Neural cell (in vitro differentiated cells): ENCODE measurements around the gene ADI1. TPM values are rescaled to one million over a fixed set of nuclear protein-coding genes. Genes with fewer than 3 reads are reported as not detected.

Experiments
- H2AFZ ChIP-seq: fragments of 200-600, 300-800 bp; sonication (generic), shearing (Covaris generic); 2 replicates; pipeline ENCODE4 v1.6.0; 2014; ENCODE audit warnings: low read depth, mild to moderate bottlenecking, antibody characterized with exemption, low read length, moderate library complexity
- H3F3A ChIP-seq: fragments of 200-600 bp; shearing (Covaris generic); 2 replicates; pipeline ENCODE4 v1.6.1; 2016; ENCODE audit warnings: mild to moderate bottlenecking, moderate library complexity, mixed read lengths, antibody characterized with exemption, low read length; ENCODE audit not compliant: insufficient read depth, poor library complexity, severe bottlenecking
- H3K27ac ChIP-seq: fragments of 200-600, 300-800 bp; sonication (generic), shearing (Covaris generic); 2 replicates; pipeline ENCODE4 v1.5.1; 2014; ENCODE audit warnings: mild to moderate bottlenecking, low read length, moderate library complexity
- H3K27me3 ChIP-seq: fragments of 300-800, 200-600 bp; sonication (generic), shearing (Covaris generic); 2 replicates; pipeline ENCODE4 v1.6.0; 2014; ENCODE audit warnings: mild to moderate bottlenecking, low read depth, low read length, moderate library complexity; ENCODE audit not compliant: insufficient read depth
- H3K36me3 ChIP-seq: fragments of 300-800, 200-600 bp; sonication (generic), shearing (Covaris generic); 2 replicates; pipeline ENCODE4 v1.5.1; 2014; ENCODE audit warnings: mild to moderate bottlenecking, antibody characterized with exemption, low read length, moderate library complexity; ENCODE audit not compliant: insufficient read depth
- H3K4me2 ChIP-seq: fragments of 300-800, 200-600 bp; sonication (generic), shearing (Covaris generic); 2 replicates; pipeline ENCODE4 v1.6.0; 2014; ENCODE audit warnings: mild to moderate bottlenecking, low read length
- H3K4me3 ChIP-seq: fragments of 300-800, 200-600 bp; sonication (generic), shearing (Covaris generic); 2 replicates; pipeline ENCODE4 v1.5.1; 2014; ENCODE audit warnings: mild to moderate bottlenecking, low read length, moderate library complexity
- H3K79me2 ChIP-seq: fragments of 200-600 bp; shearing (Covaris generic); replicated peaks from 2 replicates; pipeline ENCODE4 v1.6.0; 2014; ENCODE audit warnings: mild to moderate bottlenecking, low read length, moderate library complexity; ENCODE audit not compliant: insufficient read depth
- H3K9ac ChIP-seq: fragments of 300-800, 200-600 bp; sonication (generic), shearing (Covaris generic); 2 replicates; pipeline ENCODE4 v1.6.1; 2016; ENCODE audit warnings: mild to moderate bottlenecking, low read length, mixed read lengths
- H3K9me2 ChIP-seq: fragments of 200-600 bp; shearing (Covaris generic); 2 replicates; pipeline ENCODE4 v1.6.1; 2016; ENCODE audit warnings: mild to moderate bottlenecking, low read length, mixed read lengths; ENCODE audit not compliant: insufficient read depth
- H3K9me3 ChIP-seq: fragments of 200-600, 300-800 bp; sonication (generic), shearing (Covaris generic); 2 replicates; pipeline ENCODE4 v1.6.1; 2016; ENCODE audit warnings: mild to moderate bottlenecking, mixed run types, low read length, moderate library complexity, mixed read lengths
- H4K20me1 ChIP-seq: fragments of 200-600 bp; shearing (Covaris generic); 2 replicates; pipeline ENCODE4 v1.6.1; 2016; ENCODE audit warnings: mild to moderate bottlenecking, mixed run types; ENCODE audit not compliant: insufficient read depth
- EP300 ChIP-seq: fragments of 450-650 bp; conservative IDR thresholded peaks from 2 replicates; pipeline ENCODE4 v1.6.1; 2014; ENCODE audit warnings: antibody characterized with exemption, mild to moderate bottlenecking, moderate library complexity; ENCODE audit not compliant: poor library complexity, severe bottlenecking
- EZH2 ChIP-seq: fragments of 200-600, 300-800 bp; shearing (Covaris generic), sonication (generic); IDR thresholded peaks from 2 replicates; pipeline ENCODE4 v1.6.1; 2014; ENCODE audit warnings: antibody characterized with exemption, low read length, borderline replicate concordance, mild to moderate bottlenecking; ENCODE audit not compliant: insufficient read depth, poor library complexity, severe bottlenecking
- MXI1 ChIP-seq: fragments of 450-650 bp; conservative IDR thresholded peaks from 2 replicates; pipeline ENCODE4 v1.6.1; 2014; ENCODE audit warnings: antibody characterized with exemption, mild to moderate bottlenecking; ENCODE audit not compliant: poor library complexity, severe bottlenecking
- POLR2AphosphoS5 ChIP-seq: IDR thresholded peaks from 2 replicates; pipeline ENCODE4 v1.6.1; 2012
- RAD21 ChIP-seq: fragments of 450-650 bp; conservative IDR thresholded peaks from 2 replicates; pipeline ENCODE4 v1.6.1; 2014; ENCODE audit warnings: antibody characterized with exemption, mild to moderate bottlenecking, moderate library complexity
- SMC3 ChIP-seq: fragments of 450-650 bp; conservative IDR thresholded peaks from 2 replicates; pipeline ENCODE4 v1.6.1; 2014; ENCODE audit warnings: antibody characterized with exemption, mild to moderate bottlenecking, moderate library complexity; ENCODE audit not compliant: poor library complexity
- TAF1 ChIP-seq: IDR thresholded peaks from 2 replicates; pipeline ENCODE4 v1.6.1; 2012; ENCODE audit warnings: low read depth
- polyA plus RNA-seq: library from polyadenylated mRNA; depleted of rRNA; stranded (reverse); fragments of >200 nt; gene quantifications from 2 replicates; pipeline ENCODE4 v1.2.3, GENCODE V29; 2014
- TF ChIP-seq, protein P1 (sequence below): fragments of 450-650 bp; IDR thresholded peaks from 2 replicates; pipeline ENCODE4 v1.5.1; 2014; ENCODE audit warnings: antibody characterized with exemption, mild to moderate bottlenecking, moderate library complexity; ENCODE audit not compliant: poor library complexity, severe bottlenecking
- TF ChIP-seq, protein P2 (sequence below): IDR thresholded peaks from 2 replicates; pipeline ENCODE4 v1.6.1; 2012; ENCODE audit warnings: borderline replicate concordance

The ADI1 gene
- polyA plus RNA-seq, 1 donor from 2014 or later = 23.9 TPM

DNA sequence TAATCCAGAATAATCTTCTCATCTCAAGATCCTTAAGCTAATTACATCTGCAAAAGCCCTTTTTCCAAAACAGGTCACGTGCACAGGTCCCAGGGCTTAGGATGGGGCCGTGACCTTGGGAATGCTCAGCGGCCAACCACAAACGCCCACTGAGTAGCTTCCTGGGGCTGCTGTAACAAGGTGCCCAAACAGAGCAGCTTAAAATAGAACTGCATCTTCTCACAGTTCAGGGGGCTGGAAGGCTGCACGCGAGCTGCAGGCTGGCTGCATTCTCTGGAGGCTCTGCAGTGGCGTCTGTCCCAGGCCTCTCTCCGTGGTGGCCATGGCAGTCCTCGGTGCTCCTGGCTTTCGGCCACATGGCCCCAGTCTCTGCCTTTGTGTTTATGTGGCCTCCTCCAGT lies 31.9 kb downstream of the ADI1 start:
- no peak overlapping the region for H3K4me2 ChIP-seq
- H3K9me3 ChIP-seq = no peaks in the 10 kb centered on the region
- no peak overlapping the region for H3K9ac ChIP-seq
- no peak overlapping the region for H3K4me3 ChIP-seq
- no peaks in the 10 kb centered on the region for H3K79me2 ChIP-seq
- no peak overlapping the region for H3K27ac ChIP-seq
- no peaks in the 10 kb centered on the region for H4K20me1 ChIP-seq
- H3K9me2 ChIP-seq = no peaks in the 10 kb centered on the region
- H2AFZ ChIP-seq = no peak overlapping the region
- no peaks in the 10 kb centered on the region for H3K27me3 ChIP-seq
- TF ChIP-seq TAF1 = no peak
- H3K36me3 ChIP-seq = no peaks in the 10 kb centered on the region
- no peaks in the 10 kb centered on the region for H3F3A ChIP-seq

DNA sequence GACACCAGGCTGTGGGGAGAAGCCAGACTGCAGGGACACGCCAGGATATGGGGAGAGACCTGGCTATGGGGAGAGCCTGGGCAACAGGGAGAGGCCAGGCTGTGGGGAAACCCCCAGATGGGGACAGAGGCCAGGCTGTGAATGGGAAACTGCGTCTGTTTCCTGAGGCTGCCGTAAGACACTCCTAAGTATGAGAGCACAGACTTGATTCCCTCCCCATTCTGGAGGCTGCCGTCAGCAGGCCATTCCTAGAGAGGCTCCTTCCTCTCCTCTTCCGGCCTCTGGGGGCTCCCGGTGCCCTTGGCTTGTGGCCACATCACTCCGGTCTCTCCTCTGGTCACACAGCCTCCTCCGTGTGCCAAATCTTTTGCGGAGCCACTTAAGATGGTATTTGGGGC lies 32.3 kb downstream of the ADI1 start:
- no peak overlapping the region for H3K4me2 ChIP-seq
- no peak overlapping the region for H2AFZ ChIP-seq
- H3K4me3 ChIP-seq = no peak overlapping the region
- no peaks in the 10 kb centered on the region for H3F3A ChIP-seq
- H4K20me1 ChIP-seq = no peaks in the 10 kb centered on the region
- no peaks in the 10 kb centered on the region for H3K9me2 ChIP-seq
- H3K9ac ChIP-seq = no peak overlapping the region
- no peaks in the 10 kb centered on the region for H3K9me3 ChIP-seq
- H3K27ac ChIP-seq = no peak overlapping the region
- no peaks in the 10 kb centered on the region for H3K27me3 ChIP-seq
- H3K79me2 ChIP-seq = no peaks in the 10 kb centered on the region
- TF ChIP-seq EP300 (no peak), EZH2 (no peak), POLR2AphosphoS5 (no peak), RAD21 (no peak), SMC3 (no peak), MXI1 (no peak), TAF1 (no peak)
- TF ChIP-seq, protein P1, sequence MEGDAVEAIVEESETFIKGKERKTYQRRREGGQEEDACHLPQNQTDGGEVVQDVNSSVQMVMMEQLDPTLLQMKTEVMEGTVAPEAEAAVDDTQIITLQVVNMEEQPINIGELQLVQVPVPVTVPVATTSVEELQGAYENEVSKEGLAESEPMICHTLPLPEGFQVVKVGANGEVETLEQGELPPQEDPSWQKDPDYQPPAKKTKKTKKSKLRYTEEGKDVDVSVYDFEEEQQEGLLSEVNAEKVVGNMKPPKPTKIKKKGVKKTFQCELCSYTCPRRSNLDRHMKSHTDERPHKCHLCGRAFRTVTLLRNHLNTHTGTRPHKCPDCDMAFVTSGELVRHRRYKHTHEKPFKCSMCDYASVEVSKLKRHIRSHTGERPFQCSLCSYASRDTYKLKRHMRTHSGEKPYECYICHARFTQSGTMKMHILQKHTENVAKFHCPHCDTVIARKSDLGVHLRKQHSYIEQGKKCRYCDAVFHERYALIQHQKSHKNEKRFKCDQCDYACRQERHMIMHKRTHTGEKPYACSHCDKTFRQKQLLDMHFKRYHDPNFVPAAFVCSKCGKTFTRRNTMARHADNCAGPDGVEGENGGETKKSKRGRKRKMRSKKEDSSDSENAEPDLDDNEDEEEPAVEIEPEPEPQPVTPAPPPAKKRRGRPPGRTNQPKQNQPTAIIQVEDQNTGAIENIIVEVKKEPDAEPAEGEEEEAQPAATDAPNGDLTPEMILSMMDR = no peak
- TF ChIP-seq, protein P2, sequence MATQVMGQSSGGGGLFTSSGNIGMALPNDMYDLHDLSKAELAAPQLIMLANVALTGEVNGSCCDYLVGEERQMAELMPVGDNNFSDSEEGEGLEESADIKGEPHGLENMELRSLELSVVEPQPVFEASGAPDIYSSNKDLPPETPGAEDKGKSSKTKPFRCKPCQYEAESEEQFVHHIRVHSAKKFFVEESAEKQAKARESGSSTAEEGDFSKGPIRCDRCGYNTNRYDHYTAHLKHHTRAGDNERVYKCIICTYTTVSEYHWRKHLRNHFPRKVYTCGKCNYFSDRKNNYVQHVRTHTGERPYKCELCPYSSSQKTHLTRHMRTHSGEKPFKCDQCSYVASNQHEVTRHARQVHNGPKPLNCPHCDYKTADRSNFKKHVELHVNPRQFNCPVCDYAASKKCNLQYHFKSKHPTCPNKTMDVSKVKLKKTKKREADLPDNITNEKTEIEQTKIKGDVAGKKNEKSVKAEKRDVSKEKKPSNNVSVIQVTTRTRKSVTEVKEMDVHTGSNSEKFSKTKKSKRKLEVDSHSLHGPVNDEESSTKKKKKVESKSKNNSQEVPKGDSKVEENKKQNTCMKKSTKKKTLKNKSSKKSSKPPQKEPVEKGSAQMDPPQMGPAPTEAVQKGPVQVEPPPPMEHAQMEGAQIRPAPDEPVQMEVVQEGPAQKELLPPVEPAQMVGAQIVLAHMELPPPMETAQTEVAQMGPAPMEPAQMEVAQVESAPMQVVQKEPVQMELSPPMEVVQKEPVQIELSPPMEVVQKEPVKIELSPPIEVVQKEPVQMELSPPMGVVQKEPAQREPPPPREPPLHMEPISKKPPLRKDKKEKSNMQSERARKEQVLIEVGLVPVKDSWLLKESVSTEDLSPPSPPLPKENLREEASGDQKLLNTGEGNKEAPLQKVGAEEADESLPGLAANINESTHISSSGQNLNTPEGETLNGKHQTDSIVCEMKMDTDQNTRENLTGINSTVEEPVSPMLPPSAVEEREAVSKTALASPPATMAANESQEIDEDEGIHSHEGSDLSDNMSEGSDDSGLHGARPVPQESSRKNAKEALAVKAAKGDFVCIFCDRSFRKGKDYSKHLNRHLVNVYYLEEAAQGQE = no peak
- no peaks in the 10 kb centered on the region for H3K36me3 ChIP-seq
